NCI-H2107 treated with DMSO at 0.1 percent for 48 hours (cell line): ENCODE data around the gene ZNF827.

Experiments used
- DNase-seq: peaks from one replicate; lab custom pipeline; 2025; ENCODE audit not compliant: unreplicated experiment; lab: John Stamatoyannopoulos, UW

ZNF827 gene

DNA sequence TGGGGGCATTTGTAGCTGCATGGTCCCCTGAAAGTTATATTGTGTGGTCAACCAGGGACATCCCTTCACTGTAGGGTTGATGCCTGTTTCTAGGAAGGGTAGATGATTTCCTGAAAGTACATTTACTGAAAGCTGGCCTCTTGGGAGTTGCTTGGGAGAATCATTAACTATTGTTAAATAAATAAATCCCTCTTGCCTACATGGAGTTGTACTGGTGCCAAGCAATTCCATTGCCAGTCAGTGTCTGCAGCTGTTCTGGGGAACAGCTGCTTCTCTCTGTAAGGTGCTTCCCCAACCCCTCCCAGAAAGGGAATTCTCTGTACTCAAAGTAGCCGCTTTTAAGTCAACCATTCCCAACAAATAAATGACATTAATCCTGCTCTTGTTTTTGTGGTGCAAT lies 207.6 kb downstream of the ZNF827 start:
- peak; percentile 38 for DNase-seq

DNA sequence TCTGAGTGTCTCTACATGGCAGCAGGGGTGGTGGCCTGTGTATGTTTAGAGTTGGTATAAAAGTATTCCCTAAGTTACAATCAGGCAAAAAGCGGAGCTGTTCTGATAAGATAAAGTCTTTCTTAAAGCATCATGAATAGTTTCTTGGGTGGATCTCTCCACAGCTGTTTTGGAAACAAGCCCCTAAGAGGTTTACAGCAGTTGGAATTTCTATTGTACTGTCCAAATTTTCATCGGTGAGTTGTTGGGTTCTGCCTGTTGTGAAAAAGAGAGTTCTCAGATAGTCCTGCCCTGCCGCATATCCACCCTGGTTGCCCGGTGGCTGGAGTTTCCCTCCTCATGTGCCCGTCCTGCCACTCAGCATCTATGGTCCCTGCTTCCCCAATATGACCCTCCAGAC lies 208.6 kb downstream of the ZNF827 start:
- no peak for DNase-seq

DNA sequence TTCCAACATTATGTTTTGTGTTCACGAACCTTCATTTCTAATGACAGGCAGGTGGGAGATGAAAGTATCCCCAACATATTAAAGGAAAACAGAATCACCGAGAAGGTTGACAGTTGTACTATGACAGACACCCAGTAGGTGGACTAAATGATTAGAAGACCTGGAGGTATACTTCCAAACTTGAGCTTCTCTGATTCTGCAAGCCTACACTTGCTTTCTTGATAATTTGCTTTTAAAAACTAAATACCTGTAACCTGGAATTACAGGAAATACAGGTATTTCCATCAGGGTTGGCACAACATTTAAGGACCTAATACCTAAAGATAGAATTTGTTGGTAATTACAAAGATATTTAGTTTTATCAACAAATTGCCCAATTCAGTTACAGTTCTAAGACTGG lies 215.3 kb downstream of the ZNF827 start:
- no peak for DNase-seq

DNA sequence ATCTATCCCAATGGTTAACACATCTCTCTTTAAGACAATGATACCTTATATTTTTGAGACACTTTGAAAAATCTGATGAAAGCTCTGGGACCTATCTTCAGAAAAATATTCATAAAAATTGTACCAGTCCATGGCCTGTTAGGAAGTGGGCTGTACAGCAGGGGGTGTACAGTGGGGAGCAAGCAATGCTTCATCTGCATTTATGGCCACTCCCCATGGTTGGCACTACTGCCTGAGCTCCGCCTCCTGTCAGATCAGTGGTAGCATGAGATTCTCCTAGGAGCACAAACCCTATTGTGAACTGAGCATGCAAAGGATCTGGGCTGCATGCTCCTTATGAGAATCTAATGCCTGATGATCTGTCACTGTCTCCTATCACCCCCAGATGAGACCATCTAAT lies 216.1 kb downstream of the ZNF827 start:
- DNase-seq, result no peak

DNA sequence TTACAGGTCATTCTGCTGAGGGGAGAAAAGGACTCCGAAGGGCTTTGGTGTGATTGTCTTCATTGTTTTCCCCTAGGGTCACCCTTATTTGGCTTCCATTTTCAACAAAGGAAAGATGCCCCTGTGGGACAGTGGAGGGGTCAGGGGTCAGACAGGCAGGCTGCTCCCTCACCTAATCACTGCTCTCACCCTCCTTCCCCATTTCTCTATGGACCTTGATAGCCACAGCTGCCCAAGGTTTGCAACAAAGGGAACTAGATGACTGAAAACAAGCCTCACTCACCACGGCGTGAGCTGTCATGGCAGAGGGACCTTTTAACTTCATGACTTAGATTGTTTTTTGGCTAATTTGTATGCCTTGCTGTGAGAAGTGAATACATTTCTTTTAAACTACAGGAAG lies 218.0 kb downstream of the ZNF827 start:
- DNase-seq, result no peak

DNA sequence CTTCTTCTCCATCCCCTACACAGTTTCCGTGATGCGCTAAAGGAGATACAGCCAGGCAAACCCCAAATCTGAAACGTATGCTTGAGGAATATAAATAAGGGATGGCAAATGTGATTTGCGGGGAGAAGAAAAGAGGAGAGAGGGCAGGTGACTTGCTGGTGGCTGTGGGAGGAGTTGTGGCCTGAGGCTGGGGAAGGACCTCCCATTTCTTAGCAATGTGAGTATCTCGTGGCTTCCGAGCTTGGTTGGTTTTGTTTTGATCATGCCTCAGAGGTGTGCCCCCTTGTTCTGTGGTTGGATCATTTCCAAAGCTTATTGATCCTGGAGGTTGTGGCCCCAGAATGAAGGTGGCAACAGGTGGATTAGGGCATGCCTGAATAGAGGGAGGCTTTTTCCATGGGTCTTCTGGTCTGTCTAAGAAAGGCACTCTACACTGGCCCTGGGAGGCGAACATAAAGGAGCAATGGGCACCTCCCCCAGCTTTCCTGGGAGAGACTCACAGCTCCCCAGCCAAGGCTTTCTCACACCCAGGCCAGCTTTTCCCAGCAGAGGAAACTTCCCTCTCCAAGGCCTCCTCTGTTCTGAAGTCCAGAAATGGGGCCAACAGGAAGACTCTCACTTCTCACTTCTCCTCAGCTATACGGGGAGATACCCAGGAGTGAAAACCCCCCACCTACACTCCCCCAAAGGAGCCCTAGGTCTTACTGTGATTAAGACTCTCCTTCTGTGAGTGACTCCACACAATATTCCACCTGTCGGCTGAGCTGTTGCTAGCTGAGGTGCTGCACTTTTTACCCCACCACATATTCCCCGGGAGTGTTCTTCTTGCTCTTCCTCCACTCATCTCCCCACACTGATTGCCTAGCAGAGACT lies 218.6 kb downstream of the ZNF827 start:
- peak; percentile 67 for DNase-seq

DNA sequence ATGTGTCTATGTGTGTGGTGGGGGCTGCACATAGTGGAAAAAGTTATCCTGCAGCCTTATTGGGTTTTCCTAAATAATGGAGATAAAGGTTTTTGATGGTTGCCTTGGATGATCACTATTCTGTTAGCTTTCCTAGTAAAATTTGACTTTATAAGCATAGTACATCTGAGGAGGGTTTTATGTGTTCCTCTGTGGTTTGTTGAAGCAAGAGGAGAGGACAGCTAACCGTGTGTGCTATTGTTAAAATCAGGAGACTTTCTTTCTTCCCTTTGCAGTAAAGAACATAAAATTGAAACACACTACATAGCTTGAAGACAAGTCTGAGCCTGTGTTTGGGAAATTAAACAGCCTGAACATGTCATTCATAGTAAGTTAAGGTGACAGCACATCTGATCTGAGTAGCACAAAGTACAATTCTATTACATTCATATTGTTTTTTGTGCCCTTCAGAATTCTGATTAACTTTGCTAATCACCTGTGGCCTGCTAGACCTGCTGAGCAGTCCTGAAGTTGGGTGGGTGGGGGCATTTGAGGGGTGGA lies 221.9 kb downstream of the ZNF827 start:
- DNase-seq, result no peak

DNA sequence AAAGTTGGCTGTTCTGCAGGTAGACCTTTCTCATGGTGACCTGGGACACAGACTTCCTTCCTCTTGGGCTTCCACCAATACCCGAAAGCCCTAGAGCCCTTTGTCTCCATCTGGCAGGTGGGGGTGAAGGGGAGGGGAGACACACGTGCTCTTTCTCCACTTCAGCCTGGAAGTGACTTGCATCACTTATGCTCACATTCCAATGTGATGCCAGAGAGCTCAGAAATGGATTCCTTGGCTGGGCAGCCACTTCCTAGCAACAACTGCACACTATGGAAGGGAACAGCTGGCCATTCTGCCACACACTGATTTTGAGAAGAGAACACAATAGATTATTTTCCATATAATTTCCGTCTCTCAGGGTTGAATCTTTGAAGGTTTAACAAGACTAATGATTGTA lies 222.4 kb downstream of the ZNF827 start:
- DNase-seq, result no peak

DNA sequence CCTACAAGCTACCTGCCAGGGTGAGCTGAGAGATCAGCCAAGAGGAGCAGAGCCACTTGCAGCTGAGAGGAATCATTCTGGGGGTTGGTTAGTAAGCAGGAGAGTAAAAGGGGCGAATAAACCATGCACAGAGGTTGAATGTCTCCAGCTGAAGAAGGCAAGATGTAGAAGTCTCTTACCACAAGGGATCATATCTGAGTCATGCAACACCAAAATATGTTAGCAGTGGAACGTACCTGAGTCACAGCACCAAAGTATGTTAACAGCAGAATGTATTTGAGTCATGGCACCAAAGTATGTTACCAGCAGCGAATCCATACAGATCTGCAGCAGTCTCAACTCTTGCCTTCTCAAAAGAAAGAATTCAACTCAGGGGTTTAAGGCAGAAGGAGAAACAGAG lies 228.8 kb downstream of the ZNF827 start:
- no peak for DNase-seq

DNA sequence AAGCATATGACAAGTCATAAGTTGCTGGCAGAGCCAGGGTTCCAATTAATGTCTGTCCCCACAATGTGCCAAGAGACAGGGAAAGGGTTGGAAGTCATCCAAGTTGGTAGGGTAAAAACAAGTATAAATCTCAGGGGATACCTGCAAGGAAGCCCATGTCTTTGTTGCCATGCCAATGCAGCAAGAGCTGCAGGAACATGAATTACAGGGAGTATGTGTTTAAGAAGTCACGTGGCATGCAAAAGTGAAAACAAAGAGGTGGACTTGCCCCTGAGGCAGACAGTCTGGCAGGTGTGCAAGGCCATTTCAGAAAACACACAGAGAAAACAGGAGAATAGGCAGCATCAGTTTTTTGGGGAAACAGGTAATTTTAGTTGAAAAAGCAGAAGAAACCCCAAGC lies 229.3 kb downstream of the ZNF827 start:
- peak; percentile 51 for DNase-seq
